GM23338 (cell line): ENCODE data around the gene ZNF524. TPM values are rescaled to one million over a fixed set of nuclear protein-coding genes. Genes with fewer than 3 reads are reported as not detected.

Source experiments
- ATAC-seq: fragments of 200-7000 bp; cut with Tn5 transposase; 3 replicates; pipeline ENCODE4 v1.9.1; 2020
- DNase-seq: peaks from one replicate; pipeline ENCODE4 v3.0.0-alpha.2; 2015; ENCODE audit warnings: low spot score
- H2AFZ ChIP-seq: fragments of 200-600 bp; sonication (generic); 2 replicates; pipeline ENCODE4 v1.8.0; 2016; ENCODE audit warnings: antibody characterized with exemption, mild to moderate bottlenecking, moderate library complexity
- H3F3A ChIP-seq: fragments of 200-600 bp; sonication (generic); replicated peaks from 2 replicates; pipeline ENCODE4 v1.8.0; 2017; ENCODE audit warnings: antibody characterized with exemption, mixed run types, low read depth
- H3K27ac ChIP-seq: fragments of 200-600 bp; sonication (generic); 2 replicates; pipeline ENCODE4 v1.6.1; 2016; ENCODE audit warnings: low read depth
- H3K27me3 ChIP-seq: fragments of 200-600 bp; sonication (generic); 2 replicates; pipeline ENCODE4 v1.8.0; 2016; ENCODE audit warnings: mild to moderate bottlenecking, mixed run types, moderate library complexity; ENCODE audit not compliant: insufficient read depth
- H3K36me3 ChIP-seq: fragments of 200-600 bp; sonication (generic); 2 replicates; pipeline ENCODE4 v1.8.0; 2016; ENCODE audit warnings: mild to moderate bottlenecking; ENCODE audit not compliant: insufficient read depth
- H3K4me1 ChIP-seq: fragments of 200-600 bp; sonication (generic); 2 replicates; pipeline ENCODE4 v1.8.0; 2016; ENCODE audit warnings: mild to moderate bottlenecking, moderate library complexity; ENCODE audit not compliant: insufficient read depth
- H3K4me2 ChIP-seq: fragments of 200-600 bp; sonication (generic); 2 replicates; pipeline ENCODE4 v1.7.1; 2017; ENCODE audit warnings: mixed run types
- H3K4me3 ChIP-seq: fragments of 200-600 bp; sonication (generic); 2 replicates; pipeline ENCODE4 v1.6.1; 2016; ENCODE audit warnings: mixed run types
- H3K79me2 ChIP-seq: fragments of 200-600 bp; sonication (generic); replicated peaks from 2 replicates; pipeline ENCODE4 v1.8.0; 2017; ENCODE audit warnings: mild to moderate bottlenecking; ENCODE audit not compliant: insufficient read depth
- H3K9me2 ChIP-seq: fragments of 200-600 bp; sonication (generic); 2 replicates; pipeline ENCODE4 v1.8.0; 2017; ENCODE audit not compliant: insufficient read depth
- H4K20me1 ChIP-seq: fragments of 200-600 bp; sonication (generic); replicated peaks from 2 replicates; pipeline ENCODE4 v1.8.0; 2017; ENCODE audit warnings: mild to moderate bottlenecking; ENCODE audit not compliant: insufficient read depth
- H3K27ac Mint-ChIP-seq: 2 replicates; pipeline ENCODE4 v1.8.0; 2020; ENCODE audit warnings: inconsistent platforms, mild to moderate bottlenecking, moderate library complexity, mixed read lengths
- H3K27me3 Mint-ChIP-seq: 3 replicates; pipeline ENCODE4 v1.8.0; 2022; ENCODE audit warnings: low read depth, mild to moderate bottlenecking, moderate library complexity, mixed read lengths, inconsistent platforms; ENCODE audit not compliant: insufficient read depth, poor library complexity
- H3K36me3 Mint-ChIP-seq: 3 replicates; pipeline ENCODE4 v1.8.0; 2021; ENCODE audit warnings: low read depth, mild to moderate bottlenecking, inconsistent platforms, moderate library complexity, mixed read lengths
- H3K4me1 Mint-ChIP-seq: 3 replicates; pipeline ENCODE4 v1.8.0; 2020; ENCODE audit warnings: mild to moderate bottlenecking, inconsistent platforms, mixed read lengths
- H3K4me3 Mint-ChIP-seq: 3 replicates; pipeline ENCODE4 v1.8.0; 2021; ENCODE audit warnings: moderate library complexity, mild to moderate bottlenecking, inconsistent platforms, mixed read lengths
- H3K9me3 Mint-ChIP-seq: 3 replicates; pipeline ENCODE4 v1.8.0; 2020; ENCODE audit warnings: moderate library complexity, mild to moderate bottlenecking, inconsistent platforms, mixed read lengths
- CREB1 ChIP-seq: fragments of 250-450 bp; sonication (Bioruptor Pico); IDR thresholded peaks from 2 replicates; pipeline ENCODE4 v1.5.0; 2020; ENCODE audit warnings: low read depth, mild to moderate bottlenecking, moderate library complexity
- EZH2 ChIP-seq: fragments of 200-600 bp; sonication (generic); IDR thresholded peaks from one replicate; pipeline ENCODE4 v1.8.0; 2017; ENCODE audit warnings: antibody characterized with exemption, mild to moderate bottlenecking, low read depth; ENCODE audit not compliant: unreplicated experiment
- EZH2phosphoT487 ChIP-seq: fragments of 200-600 bp; sonication (generic); IDR thresholded peaks from one replicate; pipeline ENCODE4 v1.8.1; 2018; ENCODE audit warnings: antibody characterized with exemption; ENCODE audit not compliant: unreplicated experiment
- JUNB ChIP-seq: IDR thresholded peaks from one replicate; pipeline ENCODE4 v1.6.1; 2016; ENCODE audit warnings: antibody characterized with exemption; ENCODE audit not compliant: unreplicated experiment
- NANOG ChIP-seq: IDR thresholded peaks from 2 replicates; pipeline ENCODE4 v1.6.1; 2016; ENCODE audit warnings: antibody characterized with exemption, borderline replicate concordance
- POLR2AphosphoS5 ChIP-seq: IDR thresholded peaks from 2 replicates; pipeline ENCODE4 v1.6.1; 2016; ENCODE audit warnings: antibody characterized with exemption, low read depth
- STAT1 ChIP-seq: IDR thresholded peaks from one replicate; pipeline ENCODE4 v1.6.1; 2016; ENCODE audit warnings: antibody characterized with exemption; ENCODE audit not compliant: unreplicated experiment
- ZNF114 ChIP-seq: fragments of 250-450 bp; sonication (Bioruptor Pico); IDR thresholded peaks from 2 replicates; pipeline ENCODE4 v1.5.0; 2020; ENCODE audit warnings: mild to moderate bottlenecking, moderate library complexity
- polyA plus RNA-seq: library from polyadenylated mRNA; unstranded; fragments of >200 nt; fragmentation: Nextera tagmentation; extraction: Ambion mirVana; gene quantifications from 2 replicates; pipeline ENCODE4 v1.2.1, GENCODE V29; 2016
- total RNA-seq: library from RNA; depleted of rRNA; stranded (reverse); fragments of >200 nt; shearing (Covaris generic); gene quantifications from 2 replicates; pipeline ENCODE4 v1.2.3, GENCODE V29; 2014
- TF ChIP-seq, protein P1 (sequence below): fragments of 250-450 bp; sonication (Bioruptor Pico); IDR thresholded peaks from 2 replicates; pipeline ENCODE4 v1.5.0; 2020; ENCODE audit warnings: mild to moderate bottlenecking, moderate library complexity
- TF ChIP-seq, protein P2 (sequence below): IDR thresholded peaks from 2 replicates; pipeline ENCODE4 v1.6.1; 2016; ENCODE audit warnings: antibody characterized with exemption
- TF ChIP-seq, protein P3 (sequence below), 2 experiments: fragments of 200-600 bp in 1 of 2; sonication (generic) in 1 of 2; conservative IDR thresholded peaks; 2 replicates each; pipeline versions ENCODE4 v1.5.1 to v1.6.1; 2016 to 2017; ENCODE audit warnings: antibody characterized with exemption in 2 of 2, low read depth in 2 of 2, mild to moderate bottlenecking in 2 of 2, moderate library complexity in 1 of 2
- TF ChIP-seq, protein P4 (sequence below): IDR thresholded peaks from one replicate; pipeline ENCODE4 v1.6.1; 2018; ENCODE audit warnings: antibody characterized with exemption; ENCODE audit not compliant: unreplicated experiment

Gene ZNF524
- total and polyA plus RNA-seq, 2 experiments from 2014 or later: 6.0 to 8.3 TPM

DNA sequence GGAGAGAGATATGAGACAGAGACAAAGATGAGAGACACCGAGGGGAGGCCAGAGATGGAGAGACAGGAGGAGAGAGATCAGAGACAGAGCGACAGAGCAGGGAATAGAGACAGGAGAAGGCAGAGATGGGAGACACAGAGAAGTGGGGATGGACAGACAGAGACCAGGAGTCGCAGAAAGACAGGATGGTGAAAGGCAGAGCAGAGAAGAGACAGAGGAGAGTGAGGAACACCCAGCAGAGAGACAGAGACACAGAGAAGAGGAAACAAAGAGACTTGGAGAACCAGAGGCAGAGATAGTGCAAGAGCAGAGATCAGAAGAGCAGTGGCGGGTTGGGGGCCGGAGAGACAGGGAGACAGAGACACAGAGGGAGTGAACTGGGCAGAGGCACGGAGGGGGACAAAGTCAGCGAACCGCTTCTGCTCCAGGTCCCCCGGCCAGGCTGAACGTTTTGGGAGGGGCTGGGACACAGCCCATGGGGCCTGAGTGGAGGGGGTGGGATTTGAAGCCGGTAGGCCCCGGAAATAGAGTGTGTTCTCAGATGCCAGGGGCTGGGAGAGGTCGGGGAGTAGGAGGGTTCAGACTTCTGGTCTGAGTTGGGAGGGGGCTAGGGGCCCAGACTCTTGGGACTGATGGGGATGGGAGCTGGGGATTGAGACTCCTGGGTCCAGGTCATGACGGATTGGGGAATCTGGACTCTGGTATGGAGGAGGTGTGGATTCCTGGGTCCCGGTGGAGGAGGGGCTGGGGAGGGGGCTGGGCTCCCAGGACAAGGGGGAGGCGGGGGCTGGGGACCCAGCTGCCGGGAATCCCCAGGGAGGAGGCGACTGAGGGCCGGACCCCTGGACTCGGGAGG, 20.1 kb upstream of the ZNF524 start:
- Histone ChIP-seq H3K4me2 (peak overlapping the region; percentile 89), H3K79me2 (peaks cover 13% of the 10 kb centered on the region; the same call in 1 of the 2 replicates), H3K4me3 (peak overlapping the region; percentile 93), H3K4me1 (peaks cover under 1% of the 10 kb centered on the region; the same call in 1 of the 2 replicates), H3F3A (peaks cover 14% of the 10 kb centered on the region), H4K20me1 (no peaks in the 10 kb centered on the region), H3K36me3 (no peaks in the 10 kb centered on the region; the same call in none of the 2 replicates), H2AFZ (no peak overlapping the region), H3K9me2 (no peaks in the 10 kb centered on the region), H3K27me3 (no peaks in the 10 kb centered on the region), H3K27ac (peak overlapping the region; percentile 55; the same call in 1 of the 2 replicates)
- TF ChIP-seq STAT1: no peak
- no peak for TF ChIP-seq ZNF114 (CRISPR knock-in tag)
- no peak for TF ChIP-seq CREB1
- TF ChIP-seq EZH2: no peak
- no peak for TF ChIP-seq JUNB
- no peak for TF ChIP-seq EZH2phosphoT487
- TF ChIP-seq, protein P1, sequence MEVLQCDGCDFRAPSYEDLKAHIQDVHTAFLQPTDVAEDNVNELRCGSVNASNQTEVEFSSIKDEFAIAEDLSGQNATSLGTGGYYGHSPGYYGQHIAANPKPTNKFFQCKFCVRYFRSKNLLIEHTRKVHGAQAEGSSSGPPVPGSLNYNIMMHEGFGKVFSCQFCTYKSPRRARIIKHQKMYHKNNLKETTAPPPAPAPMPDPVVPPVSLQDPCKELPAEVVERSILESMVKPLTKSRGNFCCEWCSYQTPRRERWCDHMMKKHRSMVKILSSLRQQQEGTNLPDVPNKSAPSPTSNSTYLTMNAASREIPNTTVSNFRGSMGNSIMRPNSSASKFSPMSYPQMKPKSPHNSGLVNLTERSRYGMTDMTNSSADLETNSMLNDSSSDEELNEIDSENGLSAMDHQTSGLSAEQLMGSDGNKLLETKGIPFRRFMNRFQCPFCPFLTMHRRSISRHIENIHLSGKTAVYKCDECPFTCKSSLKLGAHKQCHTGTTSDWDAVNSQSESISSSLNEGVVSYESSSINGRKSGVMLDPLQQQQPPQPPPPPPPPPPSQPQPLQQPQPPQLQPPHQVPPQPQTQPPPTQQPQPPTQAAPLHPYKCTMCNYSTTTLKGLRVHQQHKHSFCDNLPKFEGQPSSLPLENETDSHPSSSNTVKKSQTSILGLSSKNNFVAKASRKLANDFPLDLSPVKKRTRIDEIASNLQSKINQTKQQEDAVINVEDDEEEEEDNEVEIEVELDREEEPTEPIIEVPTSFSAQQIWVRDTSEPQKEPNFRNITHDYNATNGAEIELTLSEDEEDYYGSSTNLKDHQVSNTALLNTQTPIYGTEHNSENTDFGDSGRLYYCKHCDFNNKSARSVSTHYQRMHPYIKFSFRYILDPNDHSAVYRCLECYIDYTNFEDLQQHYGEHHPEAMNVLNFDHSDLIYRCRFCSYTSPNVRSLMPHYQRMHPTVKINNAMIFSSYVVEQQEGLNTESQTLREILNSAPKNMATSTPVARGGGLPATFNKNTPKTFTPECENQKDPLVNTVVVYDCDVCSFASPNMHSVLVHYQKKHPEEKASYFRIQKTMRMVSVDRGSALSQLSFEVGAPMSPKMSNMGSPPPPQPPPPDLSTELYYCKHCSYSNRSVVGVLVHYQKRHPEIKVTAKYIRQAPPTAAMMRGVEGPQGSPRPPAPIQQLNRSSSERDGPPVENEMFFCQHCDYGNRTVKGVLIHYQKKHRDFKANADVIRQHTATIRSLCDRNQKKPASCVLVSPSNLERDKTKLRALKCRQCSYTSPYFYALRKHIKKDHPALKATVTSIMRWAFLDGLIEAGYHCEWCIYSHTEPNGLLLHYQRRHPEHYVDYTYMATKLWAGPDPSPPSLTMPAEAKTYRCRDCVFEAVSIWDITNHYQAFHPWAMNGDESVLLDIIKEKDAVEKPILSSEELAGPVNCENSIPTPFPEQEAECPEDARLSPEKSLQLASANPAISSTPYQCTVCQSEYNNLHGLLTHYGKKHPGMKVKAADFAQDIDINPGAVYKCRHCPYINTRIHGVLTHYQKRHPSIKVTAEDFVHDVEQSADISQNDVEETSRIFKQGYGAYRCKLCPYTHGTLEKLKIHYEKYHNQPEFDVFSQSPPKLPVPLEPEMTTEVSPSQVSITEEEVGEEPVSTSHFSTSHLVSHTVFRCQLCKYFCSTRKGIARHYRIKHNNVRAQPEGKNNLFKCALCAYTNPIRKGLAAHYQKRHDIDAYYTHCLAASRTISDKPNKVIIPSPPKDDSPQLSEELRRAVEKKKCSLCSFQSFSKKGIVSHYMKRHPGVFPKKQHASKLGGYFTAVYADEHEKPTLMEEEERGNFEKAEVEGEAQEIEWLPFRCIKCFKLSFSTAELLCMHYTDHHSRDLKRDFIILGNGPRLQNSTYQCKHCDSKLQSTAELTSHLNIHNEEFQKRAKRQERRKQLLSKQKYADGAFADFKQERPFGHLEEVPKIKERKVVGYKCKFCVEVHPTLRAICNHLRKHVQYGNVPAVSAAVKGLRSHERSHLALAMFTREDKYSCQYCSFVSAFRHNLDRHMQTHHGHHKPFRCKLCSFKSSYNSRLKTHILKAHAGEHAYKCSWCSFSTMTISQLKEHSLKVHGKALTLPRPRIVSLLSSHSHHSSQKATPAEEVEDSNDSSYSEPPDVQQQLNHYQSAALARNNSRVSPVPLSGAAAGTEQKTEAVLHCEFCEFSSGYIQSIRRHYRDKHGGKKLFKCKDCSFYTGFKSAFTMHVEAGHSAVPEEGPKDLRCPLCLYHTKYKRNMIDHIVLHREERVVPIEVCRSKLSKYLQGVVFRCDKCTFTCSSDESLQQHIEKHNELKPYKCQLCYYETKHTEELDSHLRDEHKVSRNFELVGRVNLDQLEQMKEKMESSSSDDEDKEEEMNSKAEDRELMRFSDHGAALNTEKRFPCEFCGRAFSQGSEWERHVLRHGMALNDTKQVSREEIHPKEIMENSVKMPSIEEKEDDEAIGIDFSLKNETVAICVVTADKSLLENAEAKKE: no peak
- TF ChIP-seq, protein P2, sequence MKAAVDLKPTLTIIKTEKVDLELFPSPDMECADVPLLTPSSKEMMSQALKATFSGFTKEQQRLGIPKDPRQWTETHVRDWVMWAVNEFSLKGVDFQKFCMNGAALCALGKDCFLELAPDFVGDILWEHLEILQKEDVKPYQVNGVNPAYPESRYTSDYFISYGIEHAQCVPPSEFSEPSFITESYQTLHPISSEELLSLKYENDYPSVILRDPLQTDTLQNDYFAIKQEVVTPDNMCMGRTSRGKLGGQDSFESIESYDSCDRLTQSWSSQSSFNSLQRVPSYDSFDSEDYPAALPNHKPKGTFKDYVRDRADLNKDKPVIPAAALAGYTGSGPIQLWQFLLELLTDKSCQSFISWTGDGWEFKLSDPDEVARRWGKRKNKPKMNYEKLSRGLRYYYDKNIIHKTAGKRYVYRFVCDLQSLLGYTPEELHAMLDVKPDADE: no peak
- TF ChIP-seq, protein P3, sequence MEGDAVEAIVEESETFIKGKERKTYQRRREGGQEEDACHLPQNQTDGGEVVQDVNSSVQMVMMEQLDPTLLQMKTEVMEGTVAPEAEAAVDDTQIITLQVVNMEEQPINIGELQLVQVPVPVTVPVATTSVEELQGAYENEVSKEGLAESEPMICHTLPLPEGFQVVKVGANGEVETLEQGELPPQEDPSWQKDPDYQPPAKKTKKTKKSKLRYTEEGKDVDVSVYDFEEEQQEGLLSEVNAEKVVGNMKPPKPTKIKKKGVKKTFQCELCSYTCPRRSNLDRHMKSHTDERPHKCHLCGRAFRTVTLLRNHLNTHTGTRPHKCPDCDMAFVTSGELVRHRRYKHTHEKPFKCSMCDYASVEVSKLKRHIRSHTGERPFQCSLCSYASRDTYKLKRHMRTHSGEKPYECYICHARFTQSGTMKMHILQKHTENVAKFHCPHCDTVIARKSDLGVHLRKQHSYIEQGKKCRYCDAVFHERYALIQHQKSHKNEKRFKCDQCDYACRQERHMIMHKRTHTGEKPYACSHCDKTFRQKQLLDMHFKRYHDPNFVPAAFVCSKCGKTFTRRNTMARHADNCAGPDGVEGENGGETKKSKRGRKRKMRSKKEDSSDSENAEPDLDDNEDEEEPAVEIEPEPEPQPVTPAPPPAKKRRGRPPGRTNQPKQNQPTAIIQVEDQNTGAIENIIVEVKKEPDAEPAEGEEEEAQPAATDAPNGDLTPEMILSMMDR (conservative IDR thresholded peaks at IDR 0.05; ENCODE audit: low read depth in 2 of 2): no peak
- TF ChIP-seq, protein P4, sequence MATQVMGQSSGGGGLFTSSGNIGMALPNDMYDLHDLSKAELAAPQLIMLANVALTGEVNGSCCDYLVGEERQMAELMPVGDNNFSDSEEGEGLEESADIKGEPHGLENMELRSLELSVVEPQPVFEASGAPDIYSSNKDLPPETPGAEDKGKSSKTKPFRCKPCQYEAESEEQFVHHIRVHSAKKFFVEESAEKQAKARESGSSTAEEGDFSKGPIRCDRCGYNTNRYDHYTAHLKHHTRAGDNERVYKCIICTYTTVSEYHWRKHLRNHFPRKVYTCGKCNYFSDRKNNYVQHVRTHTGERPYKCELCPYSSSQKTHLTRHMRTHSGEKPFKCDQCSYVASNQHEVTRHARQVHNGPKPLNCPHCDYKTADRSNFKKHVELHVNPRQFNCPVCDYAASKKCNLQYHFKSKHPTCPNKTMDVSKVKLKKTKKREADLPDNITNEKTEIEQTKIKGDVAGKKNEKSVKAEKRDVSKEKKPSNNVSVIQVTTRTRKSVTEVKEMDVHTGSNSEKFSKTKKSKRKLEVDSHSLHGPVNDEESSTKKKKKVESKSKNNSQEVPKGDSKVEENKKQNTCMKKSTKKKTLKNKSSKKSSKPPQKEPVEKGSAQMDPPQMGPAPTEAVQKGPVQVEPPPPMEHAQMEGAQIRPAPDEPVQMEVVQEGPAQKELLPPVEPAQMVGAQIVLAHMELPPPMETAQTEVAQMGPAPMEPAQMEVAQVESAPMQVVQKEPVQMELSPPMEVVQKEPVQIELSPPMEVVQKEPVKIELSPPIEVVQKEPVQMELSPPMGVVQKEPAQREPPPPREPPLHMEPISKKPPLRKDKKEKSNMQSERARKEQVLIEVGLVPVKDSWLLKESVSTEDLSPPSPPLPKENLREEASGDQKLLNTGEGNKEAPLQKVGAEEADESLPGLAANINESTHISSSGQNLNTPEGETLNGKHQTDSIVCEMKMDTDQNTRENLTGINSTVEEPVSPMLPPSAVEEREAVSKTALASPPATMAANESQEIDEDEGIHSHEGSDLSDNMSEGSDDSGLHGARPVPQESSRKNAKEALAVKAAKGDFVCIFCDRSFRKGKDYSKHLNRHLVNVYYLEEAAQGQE: no peak
- no peak for TF ChIP-seq POLR2AphosphoS5
- TF ChIP-seq NANOG: no peak
- Mint-ChIP-seq H3K27me3 (peaks cover 15% of the 10 kb centered on the region), H3K9me3 (no peaks in the 10 kb centered on the region; the same call in 2 of the 3 replicates), H3K4me1 (peaks cover 9% of the 10 kb centered on the region), H3K4me3 (peak overlapping the region; percentile 87), H3K27ac (peak overlapping the region; percentile 74), H3K36me3 (peaks cover 25% of the 10 kb centered on the region)
- peak; percentile 52 for DNase-seq
- peak; percentile 68 for ATAC-seq
